Ectodermal cell (in vitro differentiated cells): ENCODE measurements around the gene DISC1.
"Not testable (repeated sequence)": the region's sequence is repeated elsewhere in the genome, so short reads cannot be mapped to it uniquely, and the experiment has no call there.

Source experiments
- H3K27ac ChIP-seq: 2 replicates; pipeline ENCODE4 v1.7.0; 2013; ENCODE audit warnings: mild to moderate bottlenecking, low read depth, low read length; ENCODE audit not compliant: insufficient read depth, poor library complexity, severe bottlenecking
- H3K27me3 ChIP-seq: 2 replicates; pipeline ENCODE4 v1.7.0; 2013; ENCODE audit warnings: mild to moderate bottlenecking, low read length; ENCODE audit not compliant: insufficient read depth, control insufficient read depth, poor library complexity, severe bottlenecking
- H3K36me3 ChIP-seq: one replicate; pipeline ENCODE4 v1.7.0; 2013; ENCODE audit warnings: low read length; ENCODE audit not compliant: control insufficient read depth, insufficient read depth
- H3K4me1 ChIP-seq: one replicate; pipeline ENCODE4 v1.7.0; 2013; ENCODE audit warnings: low read length; ENCODE audit not compliant: control insufficient read depth, insufficient read depth
- H3K4me3 ChIP-seq: 2 replicates; pipeline ENCODE4 v1.7.0; 2013; ENCODE audit warnings: low read depth, low read length, control low read depth; ENCODE audit not compliant: insufficient read depth
- H3K9me3 ChIP-seq: 2 replicates; pipeline ENCODE4 v1.7.0; 2013; ENCODE audit warnings: mild to moderate bottlenecking, low read length, moderate library complexity; ENCODE audit not compliant: control insufficient read depth
- WGBS, 2 experiments: methylation state at CpG; one replicate each; pipeline ENCODE4 v1.1.7; 2013; ENCODE audit warnings: missing lambda C conversion rate in 2 of 2; 5-methylcytosine and 5-hydroxymethylcytosine counted together

The DISC1 gene

GRCh38 chr1:231724876-231725647 is 98.5 kb downstream of the DISC1 start:
- no peak overlapping the region for H3K4me3 ChIP-seq
- no peaks in the 10 kb centered on the region for H3K27me3 ChIP-seq

DNA sequence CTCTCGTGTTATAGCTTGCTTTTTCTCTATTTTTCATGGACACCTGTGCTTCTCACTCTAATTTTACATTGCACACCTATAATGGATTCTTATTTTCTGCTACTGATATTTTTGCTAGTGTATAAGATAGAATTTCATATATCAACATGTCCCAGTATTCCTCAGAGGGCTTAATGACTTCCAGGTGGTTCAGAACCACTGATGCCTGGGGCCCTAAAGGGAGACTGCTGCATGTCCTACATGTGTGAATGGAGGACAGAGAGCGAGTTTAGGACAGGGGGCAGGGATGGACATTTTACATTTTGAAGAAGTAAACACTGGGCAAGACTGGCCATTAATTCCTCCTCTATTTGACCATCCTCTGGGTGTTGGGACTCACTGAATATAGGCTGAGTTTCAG is 100.6 kb downstream of the DISC1 start:
- H3K27me3 ChIP-seq = no peaks in the 10 kb centered on the region
- H3K27ac ChIP-seq = no peak overlapping the region
- no peaks in the 10 kb centered on the region for H3K4me1 ChIP-seq
- no peak overlapping the region for H3K4me3 ChIP-seq
- WGBS, 2 experiments = 90 to 95% methylated on average over 2 of the region's 2 CpGs
- H3K36me3 ChIP-seq = no peaks in the 10 kb centered on the region
- H3K9me3 ChIP-seq = no peaks in the 10 kb centered on the region

More at GRCh38 chr1:231724876-231725647, 98.5 kb downstream of the DISC1 start:
- Histone ChIP-seq H3K9me3 (no peaks in the 10 kb centered on the region), H3K4me1 (no peaks in the 10 kb centered on the region), H3K27ac (no peak overlapping the region), H3K36me3 (no peaks in the 10 kb centered on the region)
- 73 to 74% methylated on average over 13 of the region's 13 CpGs for WGBS, 2 experiments

- not testable (repeated sequence) for H3K27me3 ChIP-seq, H3K4me3 ChIP-seq, H3K36me3 ChIP-seq, H3K9me3 ChIP-seq, H3K4me1 ChIP-seq, H3K27ac ChIP-seq
- WGBS, 2 experiments = 83 to 89% methylated on average over 3 of the region's 4 CpGs
Observed at GRCh38 chr1:231728987-231729386, 102.4 kb downstream of the DISC1 start.

DNA sequence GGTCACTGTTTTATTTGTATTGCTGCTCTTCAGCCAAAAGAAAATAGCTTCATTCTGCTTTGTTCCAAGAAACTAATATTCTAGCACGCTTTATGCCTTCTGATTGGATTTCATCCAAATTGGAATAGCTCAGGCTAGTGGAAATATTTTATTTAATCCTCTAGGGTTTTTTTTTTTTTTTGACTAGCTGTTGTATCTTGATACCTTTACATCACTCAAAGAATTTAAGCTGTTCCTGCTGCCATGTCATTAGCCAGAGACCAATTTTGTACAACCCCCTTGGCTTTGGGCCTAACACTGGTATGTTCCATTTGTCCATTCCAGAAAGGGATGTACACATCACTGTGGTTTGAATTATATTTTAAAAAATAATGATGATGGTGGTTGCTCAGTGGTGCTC is 103.0 kb downstream of the DISC1 start:
- H3K27ac ChIP-seq = no peak overlapping the region
- H3K36me3 ChIP-seq = no peaks in the 10 kb centered on the region
- H3K27me3 ChIP-seq = no peaks in the 10 kb centered on the region
- no peaks in the 10 kb centered on the region for H3K9me3 ChIP-seq
- H3K4me3 ChIP-seq = no peak overlapping the region
- H3K4me1 ChIP-seq = no peaks in the 10 kb centered on the region
- 0% methylated on average over 1 of the region's 1 CpG for WGBS, 2 experiments

DNA sequence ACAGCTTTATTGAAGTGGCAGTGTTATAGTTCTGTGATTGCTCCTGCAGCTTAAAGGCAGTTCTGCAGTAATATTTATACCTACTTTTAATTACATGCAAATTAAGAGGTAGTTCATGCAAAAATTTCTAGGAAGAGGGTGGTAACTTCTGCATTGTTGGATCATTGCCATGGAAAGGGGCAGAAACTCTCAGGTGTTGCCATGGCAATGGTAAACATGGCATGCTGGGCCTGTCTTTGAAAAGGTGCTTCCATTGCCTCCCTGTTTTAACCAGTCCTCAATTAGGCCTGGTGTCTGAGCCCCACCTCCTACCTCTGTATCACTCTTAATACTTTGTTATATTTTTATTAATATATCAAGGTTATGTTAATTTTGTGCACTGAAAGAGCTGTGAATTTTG is 104.7 kb downstream of the DISC1 start:
- H3K36me3 ChIP-seq = no peaks in the 10 kb centered on the region
- no peaks in the 10 kb centered on the region for H3K4me1 ChIP-seq
- H3K27me3 ChIP-seq = no peaks in the 10 kb centered on the region
- no peak overlapping the region for H3K27ac ChIP-seq
- H3K9me3 ChIP-seq = no peaks in the 10 kb centered on the region
- no peak overlapping the region for H3K4me3 ChIP-seq

DNA sequence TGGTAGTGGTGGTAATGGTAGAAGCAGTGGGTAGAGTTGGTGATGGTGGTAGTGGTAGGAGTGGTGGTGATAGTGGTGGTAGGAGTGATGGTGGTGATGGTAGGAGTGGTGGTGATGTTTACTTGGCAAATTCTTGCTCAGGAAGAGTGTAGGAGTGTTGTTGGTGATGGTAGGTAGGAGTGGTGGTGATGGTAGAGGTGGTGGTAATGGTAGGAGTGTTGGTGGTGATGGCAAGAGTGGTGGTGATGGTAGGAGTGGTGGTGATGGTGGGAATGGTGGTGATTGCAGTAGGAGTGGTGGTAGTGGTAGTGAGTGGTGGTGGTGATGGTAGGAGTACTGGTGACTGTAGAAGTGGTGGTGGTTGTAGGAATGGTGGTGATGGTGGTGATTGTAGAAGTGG is 106.5 kb downstream of the DISC1 start:
- no peak overlapping the region for H3K4me3 ChIP-seq
- no peaks in the 10 kb centered on the region for H3K36me3 ChIP-seq
- H3K27me3 ChIP-seq = no peaks in the 10 kb centered on the region
- no peaks in the 10 kb centered on the region for H3K4me1 ChIP-seq
- no peaks in the 10 kb centered on the region for H3K9me3 ChIP-seq
- H3K27ac ChIP-seq = no peak overlapping the region

GRCh38 chr1:231733672-231734071 is 107.1 kb downstream of the DISC1 start:
- no peaks in the 10 kb centered on the region for H3K36me3 ChIP-seq
- no peak overlapping the region for H3K4me3 ChIP-seq
- no peaks in the 10 kb centered on the region for H3K4me1 ChIP-seq
- WGBS, 2 experiments = 88 to 90% methylated on average over 3 of the region's 3 CpGs
- no peaks in the 10 kb centered on the region for H3K9me3 ChIP-seq
- H3K27me3 ChIP-seq = no peaks in the 10 kb centered on the region
- no peak overlapping the region for H3K27ac ChIP-seq

GRCh38 chr1:231734417-231734816 is 107.8 kb downstream of the DISC1 start:
- H3K36me3 ChIP-seq = no peaks in the 10 kb centered on the region
- no peak overlapping the region for H3K27ac ChIP-seq
- no peak overlapping the region for H3K4me3 ChIP-seq
- no peaks in the 10 kb centered on the region for H3K9me3 ChIP-seq
- no peaks in the 10 kb centered on the region for H3K4me1 ChIP-seq
- 85 to 93% methylated on average over 4 of the region's 4 CpGs for WGBS, 2 experiments
- no peaks in the 10 kb centered on the region for H3K27me3 ChIP-seq

GRCh38 chr1:231735411-231735810 is 108.8 kb downstream of the DISC1 start:
- no peaks in the 10 kb centered on the region for H3K27me3 ChIP-seq
- no peaks in the 10 kb centered on the region for H3K9me3 ChIP-seq
- H3K4me3 ChIP-seq = no peak overlapping the region
- no peaks in the 10 kb centered on the region for H3K36me3 ChIP-seq
- 96 to 98% methylated on average over 2 to 3 of the region's 3 CpGs for WGBS, 2 experiments
- H3K4me1 ChIP-seq = no peaks in the 10 kb centered on the region
- no peak overlapping the region for H3K27ac ChIP-seq

GRCh38 chr1:231735941-231736340 is 109.4 kb downstream of the DISC1 start:
- no peaks in the 10 kb centered on the region for H3K9me3 ChIP-seq

DNA sequence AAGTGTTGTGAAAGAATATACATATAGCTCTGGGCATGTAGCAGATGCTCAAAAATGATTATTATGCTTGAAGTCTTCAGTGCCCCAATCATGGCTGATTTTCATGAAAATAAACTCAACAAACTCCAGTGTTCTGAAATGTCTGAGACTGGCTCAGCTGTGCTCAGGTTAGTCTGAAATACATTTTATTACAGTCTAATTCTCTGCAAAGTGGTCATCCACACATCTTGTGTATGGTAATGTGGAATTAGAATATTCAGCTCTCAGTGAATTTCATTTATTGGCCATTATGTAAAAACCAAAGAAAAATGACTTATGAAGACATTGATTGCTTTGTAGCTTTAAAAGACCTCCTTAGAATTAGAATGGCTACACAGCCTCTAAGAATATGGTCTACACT is 109.9 kb downstream of the DISC1 start:
- no peak overlapping the region for H3K4me3 ChIP-seq
- no peaks in the 10 kb centered on the region for H3K36me3 ChIP-seq
- H3K4me1 ChIP-seq = no peaks in the 10 kb centered on the region
- no peaks in the 10 kb centered on the region for H3K27me3 ChIP-seq
- H3K27ac ChIP-seq = no peak overlapping the region
- no peaks in the 10 kb centered on the region for H3K9me3 ChIP-seq

More at GRCh38 chr1:231735941-231736340, 109.4 kb downstream of the DISC1 start:
- Histone ChIP-seq H3K36me3 (no peaks in the 10 kb centered on the region), H3K4me1 (no peaks in the 10 kb centered on the region), H3K4me3 (no peak overlapping the region), H3K27me3 (no peaks in the 10 kb centered on the region), H3K27ac (no peak overlapping the region)
- WGBS, 2 experiments = 87 to 91% methylated on average over 2 of the region's 2 CpGs
